ENCODE measurements around the gene DNAJC28. TPM values are rescaled to one million over a fixed set of nuclear protein-coding genes. Genes with fewer than 3 reads are reported as not detected.

Gene DNAJC28
- total RNA-seq, 2 donors from 2014 or later: 1.2 to 2.8 TPM

DNA sequence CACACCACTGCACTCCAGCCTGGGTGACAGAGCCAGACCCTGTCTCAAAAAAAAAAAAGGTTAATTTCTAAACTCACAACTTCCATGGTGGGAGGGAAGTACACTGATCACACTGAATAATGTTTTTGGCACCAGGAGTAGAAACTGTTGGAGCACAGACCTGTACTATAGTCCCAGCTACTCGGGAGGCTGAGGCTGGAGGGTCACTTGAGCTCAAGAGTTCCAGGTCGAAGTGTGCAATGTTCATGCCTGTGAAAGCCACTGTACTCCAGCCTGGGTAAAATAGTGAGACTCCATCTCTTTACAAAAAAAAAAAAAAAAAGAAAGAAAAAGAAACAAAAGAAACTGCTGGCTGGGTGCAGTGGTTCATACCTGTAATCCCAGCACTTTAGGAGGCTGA is 47.0 kb downstream of the DNAJC28 start:
- no peak for DNase-seq
- Histone ChIP-seq H3K27ac (no peak overlapping the region), H3K9me3 (no peaks in the 10 kb centered on the region), H3K27me3 (no peaks in the 10 kb centered on the region), H3K9ac (ENCODE audit: low read depth in 2 of 2, low read length in 2 of 2) (no peak overlapping the region), H3K4me1 (no peaks in the 10 kb centered on the region), H3K36me3 (no peaks in the 10 kb centered on the region), H3K4me3 (no peak overlapping the region)
- intact Hi-C loops (cut with DNase I): loop anchor here (10.0 kb wide), 1 partner anchor 70 kb away; no protein-coding TSS in a partner anchor
- TF ChIP-seq, protein P1, sequence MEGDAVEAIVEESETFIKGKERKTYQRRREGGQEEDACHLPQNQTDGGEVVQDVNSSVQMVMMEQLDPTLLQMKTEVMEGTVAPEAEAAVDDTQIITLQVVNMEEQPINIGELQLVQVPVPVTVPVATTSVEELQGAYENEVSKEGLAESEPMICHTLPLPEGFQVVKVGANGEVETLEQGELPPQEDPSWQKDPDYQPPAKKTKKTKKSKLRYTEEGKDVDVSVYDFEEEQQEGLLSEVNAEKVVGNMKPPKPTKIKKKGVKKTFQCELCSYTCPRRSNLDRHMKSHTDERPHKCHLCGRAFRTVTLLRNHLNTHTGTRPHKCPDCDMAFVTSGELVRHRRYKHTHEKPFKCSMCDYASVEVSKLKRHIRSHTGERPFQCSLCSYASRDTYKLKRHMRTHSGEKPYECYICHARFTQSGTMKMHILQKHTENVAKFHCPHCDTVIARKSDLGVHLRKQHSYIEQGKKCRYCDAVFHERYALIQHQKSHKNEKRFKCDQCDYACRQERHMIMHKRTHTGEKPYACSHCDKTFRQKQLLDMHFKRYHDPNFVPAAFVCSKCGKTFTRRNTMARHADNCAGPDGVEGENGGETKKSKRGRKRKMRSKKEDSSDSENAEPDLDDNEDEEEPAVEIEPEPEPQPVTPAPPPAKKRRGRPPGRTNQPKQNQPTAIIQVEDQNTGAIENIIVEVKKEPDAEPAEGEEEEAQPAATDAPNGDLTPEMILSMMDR (IDR thresholded peaks at IDR 0.05): no peak

DNA sequence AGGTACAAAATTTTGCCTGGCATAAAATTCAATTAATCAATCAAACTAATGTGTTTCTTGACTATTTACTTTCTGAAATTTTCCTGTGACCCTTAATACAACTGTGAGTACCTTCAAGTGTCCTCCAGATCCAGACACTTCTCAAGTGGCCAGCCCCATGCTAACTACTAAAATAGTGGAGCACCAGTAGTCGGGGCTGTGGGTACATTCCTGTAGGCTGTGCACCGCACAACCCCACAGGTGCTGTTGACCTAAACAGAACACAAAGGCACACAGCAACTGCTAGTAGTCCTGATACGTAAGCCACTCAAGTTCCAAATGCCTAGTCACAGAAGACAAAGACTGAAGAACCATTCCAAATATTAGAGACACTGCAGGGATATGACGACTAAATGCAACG is 48.3 kb downstream of the DNAJC28 start:
- intact Hi-C loops (cut with DNase I): loop anchor here (2.0 to 10.0 kb wide), 2 partner anchors 68 to 242 kb away; no protein-coding TSS in a partner anchor
- no peak for DNase-seq
- Histone ChIP-seq H3K9ac (ENCODE audit: low read depth in 2 of 2, low read length in 2 of 2) (no peak overlapping the region), H3K9me3 (no peaks in the 10 kb centered on the region), H3K27me3 (no peaks in the 10 kb centered on the region), H3K4me3 (no peak overlapping the region), H3K4me1 (no peaks in the 10 kb centered on the region), H3K27ac (no peak overlapping the region), H3K36me3 (no peaks in the 10 kb centered on the region)
- TF ChIP-seq, protein P1 (IDR thresholded peaks at IDR 0.05): no peak

DNA sequence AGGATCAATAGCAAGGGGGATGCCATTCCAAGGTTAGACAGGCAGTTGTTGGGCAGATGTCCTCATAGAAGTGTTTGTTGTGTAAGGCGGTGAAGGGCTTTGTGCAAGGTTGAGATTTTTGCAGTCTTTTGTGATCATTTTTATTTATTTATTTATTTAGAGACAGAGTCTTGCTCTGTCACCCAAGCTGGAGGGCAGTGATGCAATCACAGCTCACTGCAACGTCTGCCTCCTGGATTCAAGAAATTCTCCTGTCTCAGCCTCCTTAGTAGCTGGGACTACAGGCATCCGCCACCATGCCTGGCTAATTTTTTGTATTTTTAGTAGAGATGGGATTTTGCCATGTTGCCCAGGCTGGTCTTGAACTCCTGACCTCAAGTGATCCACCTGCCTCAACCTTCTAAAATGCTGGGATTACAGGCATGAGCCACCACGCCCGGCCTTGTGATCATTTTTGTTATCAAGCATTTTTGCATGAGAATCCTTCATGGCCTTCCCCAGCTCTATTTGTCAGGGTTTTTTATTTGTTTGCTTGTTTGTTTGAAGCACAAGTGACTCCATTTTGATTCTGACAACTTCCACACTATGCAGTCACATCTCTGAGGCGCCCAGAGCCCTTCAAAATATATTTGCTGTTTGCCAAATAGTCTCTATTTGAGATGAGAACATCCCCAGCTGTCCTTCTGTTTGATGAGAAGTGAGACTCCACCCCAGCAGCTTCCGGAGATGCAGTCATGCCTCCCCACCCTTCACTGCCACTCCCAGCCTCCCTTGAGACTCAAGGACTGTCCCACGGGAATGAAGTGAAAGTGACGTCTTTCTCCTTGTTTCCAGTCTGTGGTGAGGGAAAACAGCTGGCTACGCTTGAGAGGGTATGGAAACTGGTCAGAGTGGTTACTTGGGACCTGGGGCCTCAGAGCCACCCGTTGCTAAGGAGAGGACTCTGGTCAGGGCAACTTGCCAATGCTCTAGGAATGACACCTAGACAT is 49.7 kb downstream of the DNAJC28 start:
- H3K27me3 ChIP-seq: no peaks in the 10 kb centered on the region
- no peaks in the 10 kb centered on the region for H3K36me3 ChIP-seq
- TF ChIP-seq, protein P1 (IDR thresholded peaks at IDR 0.05): no peak
- peak; percentile 67 for DNase-seq
- intact Hi-C loops (cut with DNase I): loop anchor here (2.0 to 10.0 kb wide), 2 partner anchors 67 to 241 kb away; no protein-coding TSS in a partner anchor
- H3K4me3 ChIP-seq: no peak overlapping the region
- H3K9ac ChIP-seq (ENCODE audit: low read depth in 2 of 2, low read length in 2 of 2): no peak overlapping the region
- H3K9me3 ChIP-seq: no peaks in the 10 kb centered on the region
- H3K27ac ChIP-seq: peak overlapping the region; percentile 23
- no peaks in the 10 kb centered on the region for H3K4me1 ChIP-seq

Other genes with a start within 250 kb of the DNAJC28 start
- gene IL10RB, start 225.3 kb downstream of the DNAJC28 start, total RNA-seq: 10 to 100 TPM; 48.0 to 86.3 TPM
- 10 to 100 TPM; 32.3 to 62.2 TPM for gene IFNAR1, start 166.7 kb downstream of the DNAJC28 start, total RNA-seq
- gene IFNGR2, start 88.3 kb downstream of the DNAJC28 start, total RNA-seq: 100 to 1,000 TPM in 1 of 2 donors, 10 to 100 TPM in 1; 53.7 to 128 TPM
- 10 to 100 TPM; 29.0 to 50.1 TPM for gene TMEM50B, start 11.7 kb downstream of the DNAJC28 start, total RNA-seq
- gene GART, start 50.4 kb upstream of the DNAJC28 start, total RNA-seq: 100 to 1,000 TPM in 1 of 2 donors, 10 to 100 TPM in 1; 52.7 to 100 TPM
- gene SON, start 51.3 kb upstream of the DNAJC28 start, total RNA-seq: 100 to 1,000 TPM; 190 to 213 TPM
- 10 to 100 TPM in 1 of 2 donors, 1 to 10 TPM in 1; 7.7 to 21.7 TPM for gene DONSON, start 97.0 kb upstream of the DNAJC28 start, total RNA-seq
- gene CRYZL1, start 150.0 kb upstream of the DNAJC28 start, total RNA-seq: 10 to 100 TPM; 31.5 to 36.0 TPM
- 10 to 100 TPM; 22.4 to 28.3 TPM for gene ITSN1, start 150.8 kb upstream of the DNAJC28 start, total RNA-seq

Measured in colonic mucosa (tissue), 4 donors.